NCI-H1694 treated with DMSO at 0.1 percent for 48 hours (cell line): ENCODE measurements around the gene QARS1.

Source experiments
- DNase-seq: peaks from one replicate; lab custom pipeline; 2025; lab: John Stamatoyannopoulos, UW

QARS1 gene

GRCh38 chr3:49120438-49121131 is 16.0 kb upstream of the QARS1 start, which contains the start of gene USP19:
USP19 (minus strand) TSS chr3:49120823; CDS start chr3:49119145, 1,678 bp downstream.
- peak; percentile 9 for DNase-seq

GRCh38 chr3:49120096-49120437 is 15.5 kb upstream of the QARS1 start:
- no peak for DNase-seq

GRCh38 chr3:49119439-49119838 is 14.9 kb upstream of the QARS1 start:
- DNase-seq: no peak

- no peak for DNase-seq
Observed at GRCh38 chr3:49119036-49119435, 14.5 kb upstream of the QARS1 start.

GRCh38 chr3:49112262-49112661 is 7.7 kb upstream of the QARS1 start:
- DNase-seq: no peak

GRCh38 chr3:49111347-49111746 is 6.8 kb upstream of the QARS1 start:
- no peak for DNase-seq

- no peak for DNase-seq
Observed at GRCh38 chr3:49110780-49111179, 6.2 kb upstream of the QARS1 start.

- DNase-seq: no peak
Observed at GRCh38 chr3:49108346-49108745, 3.8 kb upstream of the QARS1 start.

GRCh38 chr3:49104052-49104426 is 518 bp downstream of the QARS1 start:
- DNase-seq: no peak

- DNase-seq: no peak
Observed at GRCh38 chr3:49100046-49100615, 4.4 kb downstream of the QARS1 start.

- DNase-seq: no peak
Observed at GRCh38 chr3:49098910-49099630, 5.5 kb downstream of the QARS1 start.

- no peak for DNase-seq
Observed at GRCh38 chr3:49098429-49098828, 6.1 kb downstream of the QARS1 start.

- DNase-seq: peak; percentile 79
Observed at GRCh38 chr3:49093853-49094767, 10.4 kb downstream of the QARS1 start, which contains the start of gene QRICH1. QRICH1 (minus strand) TSS chr3:49094071; CDS start chr3:49077017, 17,054 bp downstream.

- DNase-seq: peak; percentile 11
Observed at GRCh38 chr3:49092938-49093852, 11.4 kb downstream of the QARS1 start.

GRCh38 chr3:49081429-49081828 is 23.1 kb downstream of the QARS1 start:
- no peak for DNase-seq

GRCh38 chr3:49079270-49079669 is 25.3 kb downstream of the QARS1 start:
- no peak for DNase-seq

GRCh38 chr3:49076646-49077045 is 27.9 kb downstream of the QARS1 start:
- no peak for DNase-seq

- no peak for DNase-seq
Observed at GRCh38 chr3:49076116-49076515, 28.4 kb downstream of the QARS1 start.

- DNase-seq: no peak
Observed at GRCh38 chr3:49058011-49058410, 46.5 kb downstream of the QARS1 start.

GRCh38 chr3:49057268-49057667 is 47.3 kb downstream of the QARS1 start:
- DNase-seq: no peak

GRCh38 chr3:49054344-49054862 is 50.2 kb downstream of the QARS1 start:
- DNase-seq: no peak
